Measurements from ENCODE around the gene CST3.

GRCh38 chr20:23683807-23684206, 46.1 kb upstream of the CST3 start:
- TF ChIP-seq, protein P1, sequence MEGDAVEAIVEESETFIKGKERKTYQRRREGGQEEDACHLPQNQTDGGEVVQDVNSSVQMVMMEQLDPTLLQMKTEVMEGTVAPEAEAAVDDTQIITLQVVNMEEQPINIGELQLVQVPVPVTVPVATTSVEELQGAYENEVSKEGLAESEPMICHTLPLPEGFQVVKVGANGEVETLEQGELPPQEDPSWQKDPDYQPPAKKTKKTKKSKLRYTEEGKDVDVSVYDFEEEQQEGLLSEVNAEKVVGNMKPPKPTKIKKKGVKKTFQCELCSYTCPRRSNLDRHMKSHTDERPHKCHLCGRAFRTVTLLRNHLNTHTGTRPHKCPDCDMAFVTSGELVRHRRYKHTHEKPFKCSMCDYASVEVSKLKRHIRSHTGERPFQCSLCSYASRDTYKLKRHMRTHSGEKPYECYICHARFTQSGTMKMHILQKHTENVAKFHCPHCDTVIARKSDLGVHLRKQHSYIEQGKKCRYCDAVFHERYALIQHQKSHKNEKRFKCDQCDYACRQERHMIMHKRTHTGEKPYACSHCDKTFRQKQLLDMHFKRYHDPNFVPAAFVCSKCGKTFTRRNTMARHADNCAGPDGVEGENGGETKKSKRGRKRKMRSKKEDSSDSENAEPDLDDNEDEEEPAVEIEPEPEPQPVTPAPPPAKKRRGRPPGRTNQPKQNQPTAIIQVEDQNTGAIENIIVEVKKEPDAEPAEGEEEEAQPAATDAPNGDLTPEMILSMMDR (IDR thresholded peaks at IDR 0.05; ENCODE audit: low read depth, low read length) = no peak
- TF ChIP-seq POLR2A (IDR thresholded peaks at IDR 0.05; ENCODE audit: extremely low read depth, insufficient read length) = no peak
